ENCODE data around the gene IKZF3.

IKZF3 gene

DNA sequence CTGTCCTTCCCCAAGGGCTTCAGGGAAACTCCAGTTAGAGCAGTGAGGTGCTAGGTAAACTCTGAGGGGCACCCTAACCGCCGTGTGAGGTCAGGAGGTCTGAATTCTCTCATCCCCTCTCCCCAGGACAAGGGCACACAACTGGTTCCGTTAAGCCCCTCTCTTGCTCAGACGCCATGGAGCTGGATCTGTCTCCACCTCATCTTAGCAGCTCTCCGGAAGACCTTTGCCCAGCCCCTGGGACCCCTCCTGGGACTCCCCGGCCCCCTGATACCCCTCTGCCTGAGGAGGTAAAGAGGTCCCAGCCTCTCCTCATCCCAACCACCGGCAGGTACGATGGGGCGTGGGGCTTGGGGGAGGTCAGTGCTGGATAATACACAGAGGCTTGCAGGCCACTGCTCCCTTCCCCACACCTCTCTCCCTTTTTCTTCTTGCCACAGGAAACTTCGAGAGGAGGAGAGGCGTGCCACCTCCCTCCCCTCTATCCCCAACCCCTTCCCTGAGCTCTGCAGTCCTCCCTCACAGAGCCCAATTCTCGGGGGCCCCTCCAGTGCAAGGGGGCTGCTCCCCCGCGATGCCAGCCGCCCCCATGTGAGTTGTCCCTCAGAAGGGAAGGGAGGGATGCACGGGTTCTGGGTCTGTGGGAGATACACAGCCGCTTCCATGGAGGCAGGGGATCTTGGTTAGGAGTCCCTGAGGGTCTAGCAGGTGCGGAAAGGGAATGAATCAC, 121.8 kb downstream of the IKZF3 start:
- no peak for DNase-seq
- peaks cover 74% of the 10 kb centered on the region for H3K27me3 ChIP-seq
- no peaks in the 10 kb centered on the region for H3K9me3 ChIP-seq
- TF ChIP-seq, protein P1, sequence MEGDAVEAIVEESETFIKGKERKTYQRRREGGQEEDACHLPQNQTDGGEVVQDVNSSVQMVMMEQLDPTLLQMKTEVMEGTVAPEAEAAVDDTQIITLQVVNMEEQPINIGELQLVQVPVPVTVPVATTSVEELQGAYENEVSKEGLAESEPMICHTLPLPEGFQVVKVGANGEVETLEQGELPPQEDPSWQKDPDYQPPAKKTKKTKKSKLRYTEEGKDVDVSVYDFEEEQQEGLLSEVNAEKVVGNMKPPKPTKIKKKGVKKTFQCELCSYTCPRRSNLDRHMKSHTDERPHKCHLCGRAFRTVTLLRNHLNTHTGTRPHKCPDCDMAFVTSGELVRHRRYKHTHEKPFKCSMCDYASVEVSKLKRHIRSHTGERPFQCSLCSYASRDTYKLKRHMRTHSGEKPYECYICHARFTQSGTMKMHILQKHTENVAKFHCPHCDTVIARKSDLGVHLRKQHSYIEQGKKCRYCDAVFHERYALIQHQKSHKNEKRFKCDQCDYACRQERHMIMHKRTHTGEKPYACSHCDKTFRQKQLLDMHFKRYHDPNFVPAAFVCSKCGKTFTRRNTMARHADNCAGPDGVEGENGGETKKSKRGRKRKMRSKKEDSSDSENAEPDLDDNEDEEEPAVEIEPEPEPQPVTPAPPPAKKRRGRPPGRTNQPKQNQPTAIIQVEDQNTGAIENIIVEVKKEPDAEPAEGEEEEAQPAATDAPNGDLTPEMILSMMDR (IDR thresholded peaks at IDR 0.05; ENCODE audit: low read depth, low read length) = no peak
- no peaks in the 10 kb centered on the region for H3K36me3 ChIP-seq
- no peak overlapping the region for H3K4me3 ChIP-seq (ENCODE audit: low read depth, low read length)
- H3K4me1 ChIP-seq = no peaks in the 10 kb centered on the region

DNA sequence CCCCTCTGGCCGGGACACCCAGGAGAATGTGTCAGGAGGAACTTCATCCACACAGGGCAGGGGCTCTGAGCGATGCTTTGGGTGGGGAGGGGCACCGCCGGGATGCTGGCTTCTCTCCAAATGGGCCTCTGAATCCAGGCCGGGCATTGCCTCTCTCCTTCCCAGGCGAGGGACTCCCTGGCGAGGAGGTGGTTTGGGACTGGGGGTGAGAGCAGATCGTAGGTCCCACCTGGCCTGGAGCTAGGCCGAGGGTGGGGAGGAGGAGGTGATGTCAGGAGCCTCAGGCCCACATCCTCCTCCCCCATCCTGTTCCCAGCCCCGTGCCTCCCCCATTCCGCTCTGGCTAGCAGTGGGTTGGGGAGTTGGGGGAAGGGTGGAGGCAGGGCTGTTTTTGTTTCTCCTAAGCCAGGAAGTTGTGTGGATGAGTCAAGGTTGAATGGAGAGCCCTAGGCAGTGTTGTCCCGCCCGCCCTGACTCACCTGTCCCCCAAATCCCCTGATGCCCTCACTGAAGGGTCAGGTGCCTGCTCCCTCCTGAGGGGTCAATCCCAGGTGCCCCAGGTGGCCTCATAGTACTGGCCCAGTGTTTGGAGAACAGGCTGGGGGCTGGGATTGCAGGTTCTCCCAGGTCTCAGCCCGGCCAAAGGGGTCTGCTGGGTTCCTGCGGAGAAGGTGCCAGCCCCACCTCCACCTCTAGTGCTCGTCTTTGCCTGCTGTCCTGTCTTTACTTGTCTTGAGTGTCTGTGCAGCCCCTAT, 123.6 kb downstream of the IKZF3 start:
- no peak for DNase-seq
- Histone ChIP-seq H3K4me3 (ENCODE audit: low read depth, low read length) (no peak overlapping the region), H3K4me1 (no peaks in the 10 kb centered on the region), H3K27me3 (peaks cover 86% of the 10 kb centered on the region), H3K36me3 (no peaks in the 10 kb centered on the region), H3K9me3 (no peaks in the 10 kb centered on the region)
- TF ChIP-seq, protein P1 (IDR thresholded peaks at IDR 0.05; ENCODE audit: low read depth, low read length) = no peak

DNA sequence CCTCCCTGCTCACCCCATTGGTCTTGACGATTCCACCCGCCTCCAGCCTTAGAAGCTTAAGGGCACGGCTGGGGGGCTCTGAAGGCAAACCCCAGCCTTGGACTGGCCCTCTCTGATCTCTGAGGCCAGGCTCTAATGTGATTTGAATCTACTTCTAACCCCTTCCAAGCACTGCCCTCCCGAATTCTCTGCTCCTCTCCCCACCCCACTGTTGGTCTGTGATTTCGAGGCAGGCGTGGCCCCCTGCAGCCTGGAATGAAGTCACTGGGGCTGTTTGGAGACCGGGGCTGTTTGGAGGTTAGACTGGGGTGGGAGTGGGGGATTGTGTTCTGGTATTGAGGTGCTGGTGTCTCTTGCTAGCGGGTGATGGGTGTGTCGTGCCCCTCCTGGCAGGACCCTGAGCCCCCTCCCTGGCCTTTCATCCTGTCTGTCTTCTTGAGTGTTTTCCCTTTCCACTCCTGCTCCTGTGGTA, 124.2 kb downstream of the IKZF3 start:
- no peaks in the 10 kb centered on the region for H3K4me1 ChIP-seq
- no peak overlapping the region for H3K4me3 ChIP-seq (ENCODE audit: low read depth, low read length)
- no peak for DNase-seq
- H3K36me3 ChIP-seq = no peaks in the 10 kb centered on the region
- TF ChIP-seq, protein P1 (IDR thresholded peaks at IDR 0.05; ENCODE audit: low read depth, low read length) = no peak
- H3K27me3 ChIP-seq = peaks cover 85% of the 10 kb centered on the region
- H3K9me3 ChIP-seq = no peaks in the 10 kb centered on the region

DNA sequence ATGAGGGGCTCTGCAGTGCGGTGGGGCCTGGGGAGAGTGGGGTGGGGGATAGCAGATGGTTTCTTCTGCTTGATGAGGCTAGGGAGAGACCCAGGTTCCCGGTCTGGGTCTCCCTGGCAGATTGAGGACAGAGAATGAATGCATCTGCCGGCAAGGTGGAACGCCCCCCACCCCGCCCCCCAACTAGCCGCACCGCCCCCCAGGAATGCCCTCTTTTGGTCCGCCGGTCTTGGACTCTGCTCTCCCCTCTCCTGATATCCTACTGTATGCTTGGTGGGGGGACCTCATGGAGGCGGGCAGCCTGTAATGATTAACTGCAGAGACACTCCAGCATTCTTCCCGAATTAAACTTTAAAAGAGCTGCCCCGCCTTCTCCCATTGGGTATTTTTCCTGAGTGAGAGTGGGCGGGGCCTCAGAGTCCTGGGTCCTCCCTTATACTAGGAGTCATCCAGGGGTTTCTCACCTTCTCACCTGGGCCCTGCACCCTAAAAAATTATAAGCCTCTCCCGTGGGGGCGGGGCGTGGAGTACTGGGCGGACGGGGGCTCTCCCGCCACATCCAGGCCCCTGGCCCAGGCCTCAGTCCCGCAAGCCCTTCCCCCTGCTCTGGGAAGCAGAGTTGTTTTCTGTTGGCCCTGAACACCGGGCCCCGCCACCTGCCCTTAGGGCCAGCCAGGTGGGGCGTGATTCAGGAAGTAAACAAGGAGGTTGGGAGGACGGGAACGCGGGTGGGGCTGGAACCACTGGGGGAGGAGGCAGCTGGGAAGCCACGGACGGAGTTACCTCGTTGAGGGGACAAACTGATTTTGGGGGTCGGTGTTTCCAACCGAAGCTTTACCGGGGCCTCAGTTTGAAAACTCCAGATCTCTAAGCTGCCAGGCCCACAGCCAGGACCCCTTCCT, 124.9 kb downstream of the IKZF3 start:
- DNase-seq = no peak
- no peaks in the 10 kb centered on the region for H3K9me3 ChIP-seq
- no peaks in the 10 kb centered on the region for H3K36me3 ChIP-seq
- H3K4me1 ChIP-seq = no peaks in the 10 kb centered on the region
- TF ChIP-seq, protein P1 (IDR thresholded peaks at IDR 0.05; ENCODE audit: low read depth, low read length) = no peak
- peaks cover 78% of the 10 kb centered on the region for H3K27me3 ChIP-seq
- H3K4me3 ChIP-seq (ENCODE audit: low read depth, low read length) = no peak overlapping the region

DNA sequence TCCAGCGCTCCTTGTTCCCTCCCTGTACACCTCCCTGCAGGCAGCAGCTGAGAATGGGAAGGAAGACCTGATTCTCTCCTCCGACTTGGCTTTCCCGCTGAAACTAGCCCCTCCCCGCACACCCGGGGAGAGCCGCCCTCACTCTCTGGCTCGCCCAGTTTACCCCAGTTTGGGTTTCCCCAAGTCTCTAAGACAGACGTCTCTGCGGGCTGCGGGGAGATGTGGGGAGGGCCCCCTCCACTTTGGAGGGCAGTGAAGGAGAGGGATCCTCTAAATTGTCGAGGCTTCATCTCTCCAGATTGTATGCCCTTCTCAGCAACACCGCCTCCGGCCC, 125.6 kb downstream of the IKZF3 start:
- no peaks in the 10 kb centered on the region for H3K9me3 ChIP-seq
- no peaks in the 10 kb centered on the region for H3K36me3 ChIP-seq
- TF ChIP-seq, protein P1 (IDR thresholded peaks at IDR 0.05; ENCODE audit: low read depth, low read length) = no peak
- H3K4me3 ChIP-seq (ENCODE audit: low read depth, low read length) = no peak overlapping the region
- DNase-seq = no peak
- H3K27me3 ChIP-seq = peaks cover 71% of the 10 kb centered on the region
- H3K4me1 ChIP-seq = no peaks in the 10 kb centered on the region

Measured in BE2C (cell line).